ENCODE measurements around the gene SEMA4B.
"Not testable (repeated sequence)": the region's sequence is repeated elsewhere in the genome, so short reads cannot be mapped to it uniquely, and the experiment has no call there.

The SEMA4B gene

DNA sequence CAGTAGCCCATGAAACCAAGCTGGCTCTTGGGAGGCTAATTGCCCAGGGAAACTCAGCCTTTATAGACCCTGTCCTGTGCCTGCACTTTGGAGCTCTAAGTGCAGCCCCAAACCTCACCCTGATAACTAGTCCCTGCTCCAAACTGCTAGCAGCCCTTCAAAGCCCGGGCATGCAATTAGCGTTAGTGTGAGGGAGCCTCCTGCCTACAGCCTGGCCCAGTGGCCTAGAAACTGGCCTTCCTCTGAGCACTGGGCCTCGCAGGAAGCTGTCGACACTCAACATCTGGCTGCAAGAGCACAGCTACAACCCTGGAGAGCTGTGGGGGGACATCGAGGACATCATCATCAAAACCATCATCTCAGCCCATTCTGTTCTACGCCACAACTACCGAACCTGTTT, 56.6 kb downstream of the SEMA4B start:
- no peak for DNase-seq (ENCODE audit: low read depth in 2 of 2, low spot score in 1 of 2)

DNA sequence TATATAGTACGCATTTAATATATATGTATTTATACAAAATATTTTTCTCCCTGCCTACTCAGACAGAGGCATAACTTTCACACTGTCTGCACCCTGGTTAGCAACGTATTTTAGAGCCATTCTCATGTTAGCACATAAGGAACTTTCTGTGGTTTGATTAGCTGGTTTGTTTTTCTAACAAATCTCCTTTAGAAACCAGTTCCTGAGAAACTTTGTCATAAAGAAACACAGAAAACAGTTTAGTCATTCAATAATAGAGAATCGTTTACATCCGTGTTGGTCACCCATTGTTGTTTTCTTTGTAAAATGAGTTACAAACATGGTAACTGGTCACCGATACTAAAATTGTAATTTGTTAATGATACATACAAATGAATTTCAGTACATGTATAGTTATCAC, 58.4 kb downstream of the SEMA4B start:
- no peak for DNase-seq (ENCODE audit: low read depth in 2 of 2, low spot score in 1 of 2)

DNA sequence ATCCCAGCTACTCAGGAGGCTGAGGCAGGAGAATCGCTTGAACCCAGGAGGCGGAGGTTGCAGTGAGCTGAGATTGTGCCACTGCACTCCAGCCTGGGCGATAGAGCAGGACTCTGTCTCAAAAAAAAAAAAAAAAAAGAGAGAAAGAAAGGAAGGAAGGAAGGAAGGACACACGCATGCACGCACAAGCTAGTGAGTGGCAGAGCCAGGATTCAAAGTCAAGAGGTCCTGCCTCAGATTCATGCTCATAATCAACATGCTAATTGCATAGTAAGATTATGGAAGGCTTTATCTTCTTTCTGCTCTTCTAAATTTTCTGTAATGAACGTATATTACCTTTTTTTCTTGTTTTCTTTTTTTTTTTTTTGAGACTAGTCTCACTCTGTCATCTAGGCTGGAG, 59.6 kb downstream of the SEMA4B start:
- not testable (repeated sequence) for DNase-seq (ENCODE audit: low read depth in 2 of 2, low spot score in 1 of 2)

DNA sequence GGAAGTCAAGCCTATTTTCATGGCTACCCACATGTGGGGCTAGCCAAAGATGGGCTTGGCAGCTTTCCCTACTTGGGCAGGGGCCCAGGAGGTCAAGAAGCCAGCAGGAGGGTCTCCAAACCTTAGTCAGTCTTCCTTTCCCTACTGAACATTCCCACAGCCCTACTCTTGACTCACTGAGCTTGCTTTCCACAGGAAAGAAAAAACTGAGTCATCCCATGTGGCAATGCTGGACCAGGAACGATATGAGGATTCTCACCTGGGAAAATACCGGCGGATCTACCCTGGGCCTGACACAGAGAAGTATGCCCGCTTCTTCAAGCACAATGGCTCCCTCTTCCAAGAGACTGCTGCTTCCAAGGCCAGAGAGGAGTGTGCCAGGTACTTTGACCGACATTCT, 60.7 kb downstream of the SEMA4B start:
- DNase-seq (ENCODE audit: low read depth in 2 of 2, low spot score in 1 of 2), result no peak

DNA sequence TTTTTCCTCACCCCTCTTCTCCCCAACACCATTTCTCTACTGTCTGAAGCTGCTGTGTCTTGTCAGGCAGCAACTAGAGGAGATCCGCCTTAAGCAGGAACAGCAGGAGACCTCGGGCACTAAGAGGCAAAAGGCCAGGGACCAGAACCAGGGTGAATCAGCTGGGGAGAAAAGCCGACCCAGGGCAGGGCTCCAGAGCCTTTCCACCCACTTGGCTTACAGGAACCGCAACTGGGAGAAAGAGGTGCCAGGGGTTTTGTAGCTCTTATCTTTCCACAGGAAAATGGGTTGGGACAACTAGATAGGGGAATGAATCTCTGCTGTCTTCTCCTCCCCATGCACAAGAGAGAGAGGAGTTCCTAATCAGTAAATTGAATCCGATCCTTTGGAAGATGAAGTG, 61.3 kb downstream of the SEMA4B start:
- no peak for DNase-seq (ENCODE audit: low read depth in 2 of 2, low spot score in 1 of 2)

DNA sequence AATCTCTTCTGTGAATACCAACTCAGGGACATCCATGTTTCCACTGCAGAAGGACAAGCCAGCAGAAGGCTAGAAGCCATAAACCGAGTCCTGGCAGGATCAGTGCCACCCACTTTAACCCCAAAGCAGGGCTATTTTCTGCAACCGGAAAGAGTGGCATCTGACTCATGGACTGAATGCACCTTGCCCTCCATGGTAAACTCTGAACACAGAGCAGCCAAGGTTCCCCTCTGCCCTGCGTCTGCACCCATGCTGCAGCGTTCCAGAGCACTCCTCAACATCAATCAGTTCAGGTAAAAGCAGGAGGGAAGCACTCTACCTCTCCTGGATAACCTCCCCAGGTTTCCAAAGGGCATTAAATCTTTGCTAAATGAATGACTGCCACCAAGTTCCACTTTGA, 63.5 kb downstream of the SEMA4B start:
- no peak for DNase-seq (ENCODE audit: low read depth in 2 of 2, low spot score in 1 of 2)

DNA sequence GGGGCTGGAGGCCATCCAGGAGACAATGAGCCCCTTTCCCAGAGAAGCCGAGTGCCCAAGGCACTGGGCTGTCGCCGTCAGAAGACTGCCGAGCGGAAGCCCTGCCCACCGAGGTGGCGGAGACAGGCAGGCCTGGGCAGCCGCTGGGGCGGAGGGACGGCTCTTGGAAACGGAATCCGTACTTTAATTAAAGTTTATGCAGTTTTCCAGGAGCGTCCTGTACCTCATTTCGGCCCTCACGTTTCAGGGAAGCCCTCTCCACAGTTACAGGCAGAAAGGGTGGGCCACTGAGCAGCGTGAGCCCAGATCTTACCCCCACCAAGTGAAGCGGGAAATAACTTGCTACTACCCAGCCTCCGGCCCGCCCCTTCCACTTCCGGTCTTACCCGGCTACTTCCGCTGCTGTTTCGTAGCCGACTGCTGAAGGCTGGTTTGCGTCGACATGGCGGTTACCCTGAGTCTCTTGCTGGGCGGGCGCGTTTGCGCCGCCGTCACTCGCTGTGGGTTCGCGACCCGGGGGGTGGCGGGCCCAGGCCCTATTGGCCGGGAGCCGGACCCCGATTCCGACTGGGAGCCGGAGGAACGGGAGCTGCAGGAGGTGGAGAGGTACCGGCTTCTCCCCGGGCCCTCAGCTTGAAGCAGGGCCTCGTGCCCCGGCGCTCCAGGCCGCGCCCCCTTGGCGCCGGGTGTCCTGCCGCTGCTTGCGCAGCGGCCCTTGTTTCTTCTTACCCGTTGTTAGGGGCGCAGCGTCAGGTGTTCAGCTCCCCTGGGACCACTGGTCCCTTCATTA, 64.3 kb downstream of the SEMA4B start, which contains the start of gene NGRN:
NGRN (plus strand) TSS at position 402 of the 790 bp plus-strand sequence; CDS start at position 443, 41 bp downstream.
- DNase-seq (ENCODE audit: low read depth in 2 of 2, low spot score in 1 of 2), result peak; percentile 77 to 85

DNA sequence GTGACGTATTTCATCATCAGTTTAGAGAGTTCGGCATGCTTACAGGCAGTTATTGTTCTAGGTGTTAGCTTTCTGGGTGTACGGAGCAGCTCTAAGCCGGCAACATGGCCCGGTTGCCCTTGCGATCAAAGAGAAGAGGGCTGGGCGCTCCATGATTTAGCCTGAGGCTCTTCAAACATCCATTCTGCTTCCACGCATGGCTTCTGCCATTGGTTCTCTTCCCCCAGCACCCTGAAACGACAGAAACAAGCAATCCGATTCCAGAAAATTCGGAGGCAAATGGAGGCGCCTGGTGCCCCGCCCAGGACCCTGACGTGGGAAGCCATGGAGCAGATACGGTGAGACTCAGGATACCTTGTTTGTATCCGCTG, 64.9 kb downstream of the SEMA4B start:
- DNase-seq (ENCODE audit: low read depth in 2 of 2, low spot score in 1 of 2), result peak; percentile 1 to 20

DNA sequence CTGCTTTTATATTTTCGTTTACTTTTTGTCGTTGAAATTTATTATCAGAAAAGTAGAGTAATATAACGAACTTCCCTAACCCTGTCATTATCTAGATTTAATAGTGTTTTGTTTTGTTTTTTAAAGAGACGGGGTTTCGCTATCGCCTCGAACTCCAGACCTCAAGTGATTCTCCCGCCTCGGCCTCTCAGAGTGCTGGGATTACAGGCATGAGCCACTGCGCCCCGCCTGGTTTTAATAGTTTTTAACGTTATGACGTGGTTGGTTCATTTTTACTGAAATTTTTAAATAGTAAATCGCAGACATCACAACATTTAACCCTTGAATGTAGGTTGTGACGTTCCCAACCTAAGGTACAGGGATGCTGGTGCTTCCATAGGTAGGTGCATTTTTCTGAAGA, 65.4 kb downstream of the SEMA4B start:
- no peak for DNase-seq (ENCODE audit: low read depth in 2 of 2, low spot score in 1 of 2)

DNA sequence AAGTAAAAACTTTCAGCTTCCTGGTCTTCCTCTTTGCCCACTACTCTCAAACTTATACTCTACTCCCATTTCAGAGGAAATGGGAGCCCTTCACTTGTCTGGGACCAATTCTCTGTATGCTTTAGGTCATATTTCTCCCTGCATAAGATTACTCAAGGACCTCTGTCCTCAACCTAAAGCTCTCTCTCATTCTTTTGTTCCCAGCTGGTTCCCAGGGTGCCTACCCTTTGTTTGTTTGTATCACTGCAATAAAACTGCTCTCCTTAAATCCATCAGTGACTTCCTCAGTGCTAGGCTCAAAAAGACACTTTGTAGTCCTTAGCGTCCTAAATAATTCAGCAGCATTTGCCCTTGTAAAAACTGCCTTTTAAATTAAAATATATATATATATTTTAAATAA, 67.3 kb downstream of the SEMA4B start:
- DNase-seq (ENCODE audit: low read depth in 2 of 2, low spot score in 1 of 2), result no peak

DNA sequence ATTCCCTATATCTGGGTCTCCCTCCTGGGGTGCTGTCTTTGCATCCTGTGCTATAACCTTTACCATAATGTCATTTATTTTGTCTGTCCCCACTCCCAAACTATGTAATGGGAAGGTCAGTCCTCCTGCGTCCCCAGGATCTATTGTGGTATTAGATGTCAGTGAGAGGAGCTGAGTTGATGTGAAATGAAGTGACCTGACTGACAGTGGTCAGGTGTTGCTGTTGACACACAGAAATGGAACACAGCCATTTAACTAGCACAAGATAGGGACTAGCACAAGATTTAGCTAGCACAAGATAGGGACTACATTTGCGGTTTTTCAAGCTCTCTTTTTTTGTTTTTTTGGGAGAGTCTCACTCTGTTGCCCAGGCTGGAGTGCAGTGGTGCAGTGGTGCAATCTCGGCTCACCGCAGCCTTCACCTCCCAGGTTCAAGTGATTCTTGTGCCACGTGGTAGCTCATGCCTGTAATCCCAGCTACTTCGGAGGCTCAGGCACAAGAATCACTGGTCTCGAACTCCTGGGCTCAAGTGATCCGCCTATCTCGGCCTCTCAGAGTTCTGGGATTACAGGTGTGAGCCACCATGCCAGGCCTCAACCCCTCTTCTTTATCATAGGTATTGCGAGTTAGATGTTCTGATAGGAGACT, 69.5 kb downstream of the SEMA4B start:
- DNase-seq (ENCODE audit: low read depth in 2 of 2, low spot score in 1 of 2), result no peak

DNA sequence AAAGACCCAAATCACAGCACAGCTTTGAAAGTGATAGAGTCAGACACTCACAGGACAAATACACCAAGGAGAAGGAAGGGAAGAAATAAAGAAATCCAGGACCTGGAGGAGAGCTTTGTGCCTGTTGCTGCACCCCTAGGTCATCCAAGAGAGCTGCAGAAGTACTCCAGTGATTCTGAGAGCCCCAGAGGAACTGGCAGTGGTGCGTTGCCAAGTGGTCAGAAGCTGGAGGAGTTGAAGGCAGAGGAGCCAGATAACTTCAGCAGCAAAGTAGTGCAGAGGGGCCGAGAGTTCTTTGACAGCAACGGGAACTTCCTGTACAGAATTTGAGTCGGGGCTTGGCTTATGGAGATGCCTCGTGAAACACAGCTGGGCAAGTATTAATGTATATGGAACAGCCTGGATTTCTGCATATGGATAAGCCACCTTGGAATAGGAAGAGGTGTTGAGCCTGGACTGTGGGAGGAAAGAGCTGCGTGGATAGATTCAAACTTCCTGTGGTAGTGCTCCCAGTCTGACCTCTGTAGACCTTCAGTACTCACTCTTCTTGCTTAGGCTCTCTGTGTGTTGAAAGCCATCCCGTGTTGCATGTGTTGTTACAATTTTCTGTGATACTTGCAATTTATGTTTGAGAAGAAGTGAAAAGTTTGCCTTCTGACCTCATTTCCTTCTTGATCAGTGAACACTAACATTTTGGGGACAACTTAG, 70.5 kb downstream of the SEMA4B start:
- no peak for DNase-seq (ENCODE audit: low read depth in 2 of 2, low spot score in 1 of 2)

DNA sequence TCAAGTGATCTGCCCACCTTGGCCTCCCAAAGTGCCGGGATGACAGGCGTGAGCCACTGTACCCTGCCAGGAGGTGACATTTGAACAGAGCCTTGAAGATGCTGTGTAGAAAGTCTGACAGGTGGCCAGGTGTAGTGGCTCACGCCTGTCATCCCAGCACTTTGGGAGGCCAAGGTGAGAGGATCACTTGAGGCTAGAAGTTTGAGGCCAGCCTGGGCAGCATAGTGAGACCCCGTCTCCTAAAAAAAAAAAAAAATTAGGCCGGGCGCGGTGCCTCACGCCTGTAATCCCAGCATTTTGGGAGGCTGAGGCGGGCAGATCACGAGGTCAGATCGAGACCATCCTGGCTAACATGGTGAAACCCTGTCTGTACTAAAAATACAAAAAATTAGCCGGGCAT, 77.3 kb downstream of the SEMA4B start:
- DNase-seq (ENCODE audit: low read depth in 2 of 2, low spot score in 1 of 2), result not testable (repeated sequence)

Data from stimulated activated CD8-positive, alpha-beta memory T cell treated with anti-CD3 and anti-CD28 coated beads, Interleukin-4, amount 100 ng/mL, for 4 hours (primary cell).